ENCODE data around the gene YY1.

YY1 gene

DNA sequence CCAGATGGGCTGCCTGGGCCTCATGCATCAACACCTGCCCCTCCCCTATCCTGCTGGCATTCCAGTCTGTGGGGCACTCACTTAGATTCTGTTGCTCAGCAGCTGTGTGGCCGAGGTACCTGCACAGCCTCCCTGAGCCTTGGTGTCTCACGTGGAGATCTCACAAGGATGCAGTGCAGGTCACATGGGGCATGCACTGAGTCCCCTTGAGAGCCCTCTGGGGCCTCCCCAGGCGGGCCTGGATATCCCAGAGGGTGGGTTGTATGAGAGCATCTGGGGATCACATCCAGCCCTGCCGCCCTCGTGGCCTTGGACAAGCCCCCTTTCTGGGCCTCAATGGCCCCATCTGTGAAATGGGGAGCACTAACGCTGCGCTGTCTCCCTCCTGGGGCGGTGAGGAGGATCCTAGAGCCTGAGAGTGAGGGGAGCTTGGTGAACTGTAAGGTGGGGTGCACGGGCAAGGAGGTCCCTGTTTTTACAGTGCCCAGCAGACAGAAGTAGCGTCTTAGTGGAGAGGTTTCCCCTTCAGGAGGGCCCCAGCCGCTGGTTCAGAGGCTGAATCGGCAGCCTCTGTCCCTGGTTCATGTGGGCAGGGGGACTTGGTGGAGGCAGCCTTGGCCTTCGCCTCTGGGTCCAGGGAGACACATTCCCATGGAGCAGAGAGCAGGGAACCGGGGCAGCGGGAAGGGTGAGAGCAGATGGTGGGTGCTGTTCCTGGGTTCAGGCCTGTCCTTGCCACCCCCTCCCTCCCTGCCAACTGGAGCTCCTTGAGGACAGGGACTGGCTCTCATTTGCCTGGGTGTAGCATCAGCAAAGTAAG, 83.4 kb downstream of the YY1 start:
- DNase-seq (ENCODE audit: low spot score), result no peak
- TF ChIP-seq, protein P1, sequence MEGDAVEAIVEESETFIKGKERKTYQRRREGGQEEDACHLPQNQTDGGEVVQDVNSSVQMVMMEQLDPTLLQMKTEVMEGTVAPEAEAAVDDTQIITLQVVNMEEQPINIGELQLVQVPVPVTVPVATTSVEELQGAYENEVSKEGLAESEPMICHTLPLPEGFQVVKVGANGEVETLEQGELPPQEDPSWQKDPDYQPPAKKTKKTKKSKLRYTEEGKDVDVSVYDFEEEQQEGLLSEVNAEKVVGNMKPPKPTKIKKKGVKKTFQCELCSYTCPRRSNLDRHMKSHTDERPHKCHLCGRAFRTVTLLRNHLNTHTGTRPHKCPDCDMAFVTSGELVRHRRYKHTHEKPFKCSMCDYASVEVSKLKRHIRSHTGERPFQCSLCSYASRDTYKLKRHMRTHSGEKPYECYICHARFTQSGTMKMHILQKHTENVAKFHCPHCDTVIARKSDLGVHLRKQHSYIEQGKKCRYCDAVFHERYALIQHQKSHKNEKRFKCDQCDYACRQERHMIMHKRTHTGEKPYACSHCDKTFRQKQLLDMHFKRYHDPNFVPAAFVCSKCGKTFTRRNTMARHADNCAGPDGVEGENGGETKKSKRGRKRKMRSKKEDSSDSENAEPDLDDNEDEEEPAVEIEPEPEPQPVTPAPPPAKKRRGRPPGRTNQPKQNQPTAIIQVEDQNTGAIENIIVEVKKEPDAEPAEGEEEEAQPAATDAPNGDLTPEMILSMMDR (IDR thresholded peaks at IDR 0.05; ENCODE audit: extremely low read depth, missing control alignments), result no peak

DNA sequence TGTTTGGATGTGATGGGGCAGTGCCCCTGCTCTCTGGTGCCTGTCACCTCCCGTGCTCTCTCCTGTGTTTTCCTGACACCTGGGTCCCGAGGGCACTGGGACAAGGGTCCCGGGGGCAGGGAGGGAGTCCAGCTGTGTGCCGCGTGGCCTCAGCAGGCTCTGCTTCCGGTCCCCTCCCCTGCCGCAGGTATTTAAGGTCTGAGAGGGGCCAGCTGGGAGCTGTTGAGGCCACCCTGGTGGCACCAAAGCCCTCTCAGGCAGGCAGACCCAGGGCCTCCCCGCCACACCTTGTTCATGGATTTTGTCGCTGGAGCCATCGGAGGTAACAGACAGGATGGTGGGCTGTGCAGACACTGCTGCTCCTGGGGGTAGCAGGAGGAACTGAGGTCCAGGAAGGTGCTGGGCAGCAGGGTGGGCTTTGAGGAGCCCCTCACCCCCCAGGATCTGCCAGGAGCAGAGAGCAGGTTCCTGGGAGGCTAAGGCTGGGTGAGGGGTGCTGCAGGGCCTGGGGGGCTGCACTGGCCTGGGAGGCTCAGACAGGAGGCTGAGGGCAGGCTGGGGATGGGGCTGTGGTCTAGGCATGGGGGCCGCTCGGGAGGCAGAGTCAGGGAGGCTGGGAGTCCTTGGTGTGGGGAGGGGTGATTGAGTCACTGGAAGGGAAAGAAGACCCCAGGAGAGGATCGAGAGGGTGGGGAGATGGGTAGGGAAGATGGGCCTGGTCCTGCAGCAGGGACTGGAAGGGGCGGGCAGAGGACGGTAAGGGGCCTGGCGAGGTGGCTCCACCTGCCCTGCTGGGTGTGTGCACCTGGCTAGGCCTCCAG, 84.4 kb downstream of the YY1 start, which contains the start of gene SLC25A47:
SLC25A47 (plus strand) TSS at position 219 of the 821 bp plus-strand sequence; CDS start at position 295, 76 bp downstream.
- TF ChIP-seq, protein P1 (IDR thresholded peaks at IDR 0.05; ENCODE audit: extremely low read depth, missing control alignments), result no peak
- no peak for DNase-seq (ENCODE audit: low spot score)

DNA sequence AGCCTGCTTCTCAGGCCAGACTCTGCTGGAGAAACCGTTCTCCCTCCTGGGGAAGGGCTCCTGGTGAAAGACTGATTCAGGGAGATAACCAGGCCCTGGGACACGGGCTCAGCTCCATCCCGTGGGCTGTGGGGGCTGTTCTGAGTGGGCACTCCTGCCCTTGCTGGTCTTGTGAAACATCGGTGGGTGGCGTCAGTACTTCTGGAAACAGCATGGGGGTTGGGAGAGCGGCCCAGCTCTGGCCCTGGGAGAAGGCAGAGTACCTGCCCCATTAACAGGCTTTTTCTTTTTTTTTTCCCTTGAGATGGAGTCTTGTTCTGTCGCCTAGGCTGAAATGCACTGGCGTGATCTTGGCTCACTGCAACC, 85.0 kb downstream of the YY1 start:
- TF ChIP-seq, protein P1 (IDR thresholded peaks at IDR 0.05; ENCODE audit: extremely low read depth, missing control alignments), result no peak
- DNase-seq (ENCODE audit: low spot score), result no peak

DNA sequence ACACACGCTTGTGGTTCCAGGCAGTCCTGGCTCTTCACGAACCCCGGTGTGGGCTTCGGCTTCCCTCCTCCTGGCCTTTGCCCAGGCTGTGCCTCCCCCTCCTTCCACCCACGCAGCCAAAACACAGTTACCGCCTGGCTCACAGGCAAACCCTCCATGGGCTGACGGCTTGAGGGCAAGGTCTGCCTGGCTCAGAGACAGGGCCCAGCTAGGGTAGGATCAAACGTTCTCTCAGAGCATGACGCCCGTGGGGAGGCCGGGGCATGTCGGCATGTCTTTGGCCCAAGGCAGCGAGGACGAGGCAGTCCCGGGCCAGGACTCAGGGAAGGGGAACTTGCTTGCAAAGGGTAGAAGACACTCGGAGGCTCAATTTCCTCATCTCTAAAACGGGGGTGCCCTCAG, 86.3 kb downstream of the YY1 start:
- no peak for DNase-seq (ENCODE audit: low spot score)
- TF ChIP-seq, protein P1 (IDR thresholded peaks at IDR 0.05; ENCODE audit: extremely low read depth, missing control alignments), result no peak

DNA sequence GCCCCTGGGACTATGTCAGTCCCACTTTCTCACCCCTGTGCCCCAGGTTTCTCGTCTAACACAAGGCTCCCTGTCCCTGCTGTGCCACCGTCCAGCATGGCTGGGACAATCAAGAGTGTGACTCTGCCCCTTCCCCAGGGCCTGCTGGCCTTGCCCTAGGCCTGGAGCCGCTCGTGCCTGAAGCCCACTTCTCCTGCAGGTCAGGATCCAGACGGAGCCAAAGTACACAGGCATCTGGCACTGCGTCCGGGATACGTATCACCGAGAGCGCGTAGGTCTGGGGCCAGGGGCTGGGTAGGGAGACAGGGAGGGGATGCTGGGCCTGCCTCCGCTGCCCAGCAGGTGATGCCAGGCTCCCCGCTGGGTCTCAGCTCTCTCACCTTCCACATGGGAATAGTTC, 87.0 kb downstream of the YY1 start:
- TF ChIP-seq, protein P1 (IDR thresholded peaks at IDR 0.05; ENCODE audit: extremely low read depth, missing control alignments), result no peak
- no peak for DNase-seq (ENCODE audit: low spot score)

DNA sequence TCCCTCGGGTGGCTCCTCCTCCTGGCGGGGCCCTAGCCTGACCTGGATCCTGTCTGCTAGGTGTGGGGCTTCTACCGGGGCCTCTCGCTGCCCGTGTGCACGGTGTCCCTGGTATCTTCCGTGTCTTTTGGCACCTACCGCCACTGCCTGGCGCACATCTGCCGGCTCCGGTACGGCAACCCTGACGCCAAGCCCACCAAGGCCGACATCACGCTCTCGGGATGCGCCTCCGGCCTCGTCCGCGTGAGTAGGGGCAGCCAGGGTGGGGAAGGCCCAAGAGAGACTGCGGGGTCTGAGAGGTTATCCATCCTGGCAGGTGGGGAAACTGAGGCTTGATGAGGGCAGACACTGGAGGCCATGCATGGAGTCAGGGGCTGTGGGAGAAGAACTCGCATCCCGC, 88.2 kb downstream of the YY1 start:
- no peak for DNase-seq (ENCODE audit: low spot score)
- TF ChIP-seq, protein P1 (IDR thresholded peaks at IDR 0.05; ENCODE audit: extremely low read depth, missing control alignments), result no peak
